Hypothalamus (tissue), 51 donors: ENCODE measurements around the gene FAAP20.

Source experiments
- DNase-seq, 51 donors: peaks; one replicate each; lab custom pipeline; 2025; lab: John Stamatoyannopoulos, UW

FAAP20 gene

DNA sequence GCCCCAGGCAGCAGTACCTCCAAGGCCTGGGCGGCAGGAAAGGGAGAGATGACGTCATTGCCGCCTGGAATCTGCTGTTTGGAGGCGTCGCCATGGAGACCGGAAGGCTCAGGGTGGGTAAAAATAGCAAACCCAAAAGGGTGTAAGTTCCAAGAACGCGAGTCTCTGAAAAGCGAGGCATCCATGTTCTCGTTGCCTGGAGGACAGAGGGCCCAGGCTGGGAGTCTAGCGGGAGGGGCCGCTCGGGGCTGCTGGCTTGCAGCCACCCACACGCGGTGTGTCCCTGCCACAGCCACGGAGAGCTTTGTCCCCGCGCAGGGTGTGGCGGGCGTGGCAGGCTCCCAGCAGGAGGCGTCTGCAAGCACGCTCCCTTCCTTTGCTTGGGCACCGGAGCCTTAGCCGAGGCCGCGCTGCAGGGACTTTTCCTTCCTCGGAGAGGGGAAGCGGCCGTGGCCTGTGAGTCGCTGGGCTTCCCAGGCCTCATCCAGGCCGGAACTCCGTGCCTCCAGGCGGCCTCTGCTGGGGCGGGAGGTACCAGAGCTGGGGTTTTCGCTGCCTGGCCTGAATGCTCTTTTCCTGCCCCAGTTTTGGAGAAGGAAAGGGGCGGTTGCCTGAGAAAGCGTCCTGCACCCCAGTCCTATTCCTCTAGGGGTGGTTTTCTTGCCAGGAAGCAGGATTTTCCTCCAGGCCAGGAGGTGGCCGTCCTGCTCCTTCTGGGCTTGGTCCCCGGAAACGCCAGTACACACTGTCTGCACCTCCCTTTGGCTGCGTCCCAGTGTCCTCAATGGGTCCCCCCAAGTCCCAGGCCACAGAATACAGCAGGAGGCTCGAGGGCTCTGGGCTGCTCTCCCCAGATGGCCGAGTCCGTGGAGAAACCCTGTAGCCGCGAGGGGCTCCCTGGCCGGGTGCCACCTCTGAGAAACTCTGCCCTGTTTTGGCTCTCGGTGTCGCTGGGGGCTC lies 18.2 kb upstream of the FAAP20 start:
- peak in 47 of 51 donors; percentile 27 to 92 (median 74) for DNase-seq

- DNase-seq, result no peak
Measured at GRCh38 chr1:2212274-2212531, 17.6 kb upstream of the FAAP20 start.

DNA sequence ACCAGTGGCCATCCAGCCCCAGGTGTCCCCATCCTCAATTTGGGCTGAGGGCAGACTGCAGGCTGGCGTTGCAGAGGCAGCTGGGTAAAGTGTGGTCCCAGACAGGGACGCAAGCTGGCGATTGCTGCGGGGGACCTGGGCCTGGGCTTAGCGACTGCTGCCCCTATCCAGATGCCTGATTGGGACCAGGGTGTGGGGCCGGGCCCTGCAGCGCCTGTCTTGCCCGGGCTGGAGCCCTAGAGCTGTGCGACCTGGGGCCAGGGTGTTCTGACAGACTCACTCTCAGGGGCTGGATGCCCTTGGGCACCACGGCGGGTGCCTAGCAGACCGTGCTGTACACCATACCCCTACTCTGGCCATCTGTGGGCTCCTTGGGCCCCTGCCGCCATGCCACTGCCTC lies 16.2 kb upstream of the FAAP20 start:
- no peak for DNase-seq

DNA sequence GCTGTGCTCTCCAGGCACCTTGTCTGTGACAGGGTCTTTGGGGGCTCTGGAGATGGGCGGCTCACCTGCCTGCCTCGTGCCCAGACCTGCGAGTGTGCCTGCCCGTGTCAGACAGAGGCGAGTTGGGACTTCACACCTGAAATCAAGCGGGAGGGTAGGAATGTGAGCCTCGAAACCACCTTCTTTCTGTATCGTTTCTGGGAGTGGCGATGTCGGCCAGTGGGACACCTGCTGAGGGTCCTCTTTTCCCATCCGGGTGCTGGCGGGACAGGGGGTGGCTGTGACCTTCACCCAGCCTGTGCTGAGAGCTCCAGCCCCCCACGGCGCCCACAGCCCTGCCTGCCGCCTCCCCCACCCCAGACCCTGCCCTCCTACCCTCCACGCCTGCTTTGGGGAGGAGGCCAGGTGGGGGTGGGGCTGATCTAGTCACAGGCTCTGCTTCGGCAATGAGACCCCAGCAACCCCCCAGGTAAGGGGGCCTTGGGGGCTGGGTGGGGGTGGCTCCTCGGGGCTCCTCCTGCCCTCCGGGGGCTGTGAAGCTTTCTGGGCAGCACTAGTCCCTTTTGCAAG lies 15.6 kb upstream of the FAAP20 start:
- no peak for DNase-seq

GRCh38 chr1:2209400-2210083 lies 15.0 kb upstream of the FAAP20 start:
- DNase-seq, result no peak

DNA sequence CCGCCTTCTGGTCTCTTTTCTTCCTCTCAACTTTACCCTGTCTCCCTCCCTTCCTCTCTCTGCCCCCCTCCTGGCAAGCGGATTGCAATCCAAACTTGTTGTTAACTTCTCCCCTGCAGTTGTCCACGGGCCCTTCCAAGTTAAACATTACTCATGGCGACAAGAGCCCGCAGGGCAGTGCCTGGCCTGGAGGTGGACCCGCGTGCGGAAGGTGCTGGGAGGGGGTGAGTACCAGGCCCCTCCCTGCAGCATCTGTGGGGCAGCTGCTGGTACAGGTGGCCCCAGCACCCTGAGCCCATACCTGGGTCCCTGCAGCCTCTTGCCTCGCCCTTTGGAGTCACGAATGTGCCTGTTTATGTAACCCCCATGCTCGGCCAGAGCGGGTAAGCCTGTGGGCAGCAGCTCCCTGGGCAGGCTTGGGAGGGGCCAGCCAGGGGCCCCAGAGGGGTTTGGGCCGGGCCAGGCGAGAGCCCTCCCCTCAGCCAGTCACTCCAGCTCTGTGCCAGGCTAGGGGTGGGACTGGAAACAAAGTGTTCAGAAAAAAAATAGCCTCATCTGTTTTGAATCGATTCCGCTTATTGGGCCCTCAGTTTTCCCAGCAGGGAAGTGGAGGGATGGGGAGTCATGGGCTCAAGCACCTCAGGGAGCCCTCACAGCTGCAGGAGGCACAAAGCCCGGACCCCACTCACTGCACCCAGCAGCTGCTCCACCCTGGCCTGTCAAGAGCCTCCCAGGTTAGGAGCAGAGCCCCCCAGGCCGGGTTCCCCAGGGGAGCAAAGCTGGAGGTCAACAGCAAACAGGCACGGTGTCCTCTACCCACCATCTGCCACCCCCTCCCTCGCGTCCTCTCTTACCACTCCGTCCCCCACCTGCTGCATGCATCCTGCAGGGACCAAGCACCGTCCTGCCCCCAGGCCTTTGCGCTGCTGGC lies 14.0 kb upstream of the FAAP20 start:
- peak in 1 of 51 donors; percentile 26 for DNase-seq

GRCh38 chr1:2206813-2207487 lies 12.4 kb upstream of the FAAP20 start:
- no peak for DNase-seq

- DNase-seq, result peak in 50 of 51 donors; percentile 44 to 99 (median 91)
Measured at GRCh38 chr1:2205191-2205952, 10.8 kb upstream of the FAAP20 start.

- peak in 41 of 51 donors; percentile 41 to 96 (median 76) for DNase-seq
Measured at GRCh38 chr1:2204415-2205190, 10.0 kb upstream of the FAAP20 start.

GRCh38 chr1:2203671-2204414 lies 9.3 kb upstream of the FAAP20 start:
- DNase-seq, result no peak

DNA sequence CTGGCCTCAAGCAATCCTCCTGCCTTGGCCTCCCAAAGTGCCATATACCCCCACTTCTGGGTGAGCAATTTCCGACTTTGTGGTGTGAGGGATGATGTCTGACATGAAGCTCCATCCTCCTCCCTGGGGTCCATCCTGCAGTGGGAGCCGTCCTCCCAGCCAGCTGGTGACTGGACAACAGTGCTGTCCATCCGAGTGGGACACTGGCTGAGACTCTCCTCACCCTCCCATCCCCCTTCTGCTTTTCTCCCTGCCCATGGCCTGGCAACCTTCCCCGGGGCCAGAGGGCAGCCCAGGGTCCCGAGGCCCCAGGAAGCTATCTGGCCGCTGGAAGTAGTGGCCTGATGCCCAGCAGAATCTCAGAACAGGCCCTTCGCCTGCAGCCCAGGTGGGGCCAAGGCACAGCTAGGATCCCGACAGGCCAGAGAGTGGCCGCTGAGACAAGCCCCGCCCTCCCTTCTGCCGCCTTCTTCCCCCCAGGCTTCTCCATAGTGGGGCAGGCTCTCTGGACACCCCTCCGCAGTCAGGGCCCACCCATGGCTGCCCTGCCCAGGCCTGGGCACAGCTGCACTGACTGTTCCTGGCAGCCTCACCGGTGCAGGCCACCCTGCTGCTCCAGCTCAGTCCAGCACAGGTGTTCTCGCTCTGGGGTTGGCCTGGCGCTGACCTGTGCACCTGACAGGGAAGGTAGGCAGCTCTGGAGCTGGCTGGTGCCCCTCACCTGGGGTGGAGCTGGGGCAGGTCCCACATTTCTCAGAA lies 8.4 kb upstream of the FAAP20 start:
- DNase-seq, result no peak

DNA sequence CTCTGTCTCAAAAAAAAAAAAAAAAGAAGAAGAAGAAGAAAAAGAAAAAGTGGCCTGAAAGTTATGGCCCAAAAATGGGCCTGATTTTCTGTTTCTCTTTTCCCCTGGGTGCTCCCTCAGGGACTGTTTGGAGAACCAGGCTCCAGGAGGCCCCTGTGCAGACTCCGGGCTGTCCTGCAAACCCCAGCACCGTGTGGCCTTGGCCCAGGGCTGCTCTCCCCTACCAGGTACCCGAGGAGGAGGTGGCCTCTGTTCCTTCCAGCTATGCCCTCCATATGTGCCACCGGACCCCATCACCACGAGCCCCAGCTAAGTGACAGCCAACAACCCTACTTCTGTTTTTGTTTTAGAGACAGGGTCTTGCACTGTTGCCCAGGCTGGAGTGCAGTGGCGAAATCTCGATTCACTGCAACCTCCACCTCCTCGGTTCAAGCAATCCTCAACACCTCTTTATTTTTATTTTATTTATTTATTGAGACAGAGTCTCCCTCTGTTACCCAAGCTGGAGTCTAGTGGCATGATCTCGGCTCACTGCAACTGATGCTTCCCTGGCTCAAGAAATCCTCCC lies 7.5 kb upstream of the FAAP20 start:
- no peak for DNase-seq

- no peak for DNase-seq
Measured at GRCh38 chr1:2201062-2201461, 6.5 kb upstream of the FAAP20 start.

GRCh38 chr1:2200308-2200943 lies 5.9 kb upstream of the FAAP20 start:
- DNase-seq, result no peak

DNA sequence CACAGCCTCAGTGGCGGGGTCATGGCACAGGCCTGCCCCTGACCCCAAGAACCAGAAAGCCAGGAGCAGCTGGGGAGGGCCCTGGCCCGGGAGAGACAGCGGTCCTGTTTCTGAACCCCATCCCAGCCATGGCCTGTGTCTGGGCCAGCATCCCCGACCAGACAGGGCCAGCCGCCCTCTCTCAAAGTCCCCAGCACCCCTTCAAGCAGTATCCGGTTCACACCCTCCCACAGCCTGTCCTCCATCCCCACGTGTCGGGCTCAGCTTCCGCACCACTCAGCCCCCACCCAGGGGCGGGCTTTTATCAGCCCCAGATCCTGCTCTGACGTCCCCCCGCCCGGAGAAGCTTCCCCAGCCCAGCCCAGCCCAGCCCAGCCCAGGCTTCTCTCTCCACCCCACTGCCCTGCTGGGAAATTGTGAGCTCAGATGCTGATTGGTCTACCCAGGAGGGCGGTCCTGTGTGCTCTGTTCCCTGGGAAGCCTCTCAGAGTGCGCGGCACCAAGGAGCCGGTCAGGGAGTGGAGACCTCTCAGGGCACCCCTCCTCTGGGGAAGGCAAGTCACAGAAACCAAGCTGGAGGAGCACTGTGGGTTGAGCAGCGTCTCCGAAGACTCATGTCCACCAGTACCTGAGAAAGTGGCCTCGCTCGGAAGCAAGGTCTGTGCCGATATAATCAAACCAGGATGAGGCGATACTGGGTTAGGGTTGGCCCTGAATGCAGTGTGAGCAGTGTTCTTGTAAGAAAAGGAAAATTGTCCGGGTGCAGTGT lies 4.7 kb upstream of the FAAP20 start:
- peak in 44 of 51 donors; percentile 21 to 85 (median 62) for DNase-seq
